ENCODE results near the gene PRPSAP2. TPM values are rescaled to one million over a fixed set of nuclear protein-coding genes. Genes with fewer than 3 reads are reported as not detected.

Gene PRPSAP2
- total RNA-seq, 2 experiments from 2014 or later: 35.0 to 37.3 TPM

DNA sequence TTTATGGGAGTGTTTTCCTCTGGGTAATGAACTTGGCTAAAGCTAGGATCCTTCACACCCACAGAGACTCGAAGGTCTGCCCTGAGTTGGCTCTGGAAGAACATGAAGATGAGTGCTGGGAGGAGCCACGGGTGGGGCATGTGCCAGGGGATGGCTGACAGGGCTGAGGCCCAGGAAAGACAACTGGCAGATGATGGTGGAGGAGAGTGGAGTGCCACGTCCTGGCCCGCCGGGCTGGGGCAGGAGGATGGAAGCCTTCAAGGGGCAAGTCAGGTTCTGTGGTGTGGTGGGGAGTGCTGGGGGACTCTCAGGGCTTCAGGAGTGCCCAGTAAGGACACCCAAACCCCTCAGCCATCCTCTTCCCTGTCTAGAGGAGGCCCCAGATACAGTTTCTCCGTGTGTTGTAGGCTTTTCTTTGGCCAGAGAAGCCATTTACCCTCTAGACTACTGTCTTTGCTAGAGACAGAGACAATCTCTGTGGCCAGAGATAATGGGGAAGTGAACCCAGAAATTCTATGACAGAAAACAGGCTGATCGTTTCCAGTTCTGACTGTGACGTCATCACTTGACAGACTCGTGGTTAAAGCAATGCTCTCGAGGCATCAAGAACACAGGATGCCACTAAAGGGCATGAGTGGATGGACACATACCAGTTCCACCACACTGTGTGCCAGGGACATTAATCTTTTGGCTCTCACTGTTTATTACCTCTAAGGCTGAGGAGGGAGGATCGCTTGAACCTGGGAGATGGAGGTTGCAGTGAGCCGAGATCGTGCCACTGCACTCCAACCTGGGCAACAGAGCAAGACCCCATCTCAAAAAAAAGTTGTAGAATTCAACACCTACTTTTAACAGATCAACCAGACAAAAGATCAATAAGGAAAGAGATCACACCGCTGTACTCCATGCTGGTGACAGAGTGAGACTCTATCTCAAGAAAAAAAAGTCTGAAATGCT lies 75.4 kb downstream of the PRPSAP2 start:
- peaks cover 21% of the 10 kb centered on the region for H3K36me3 Mint-ChIP-seq
- no peak overlapping the region for H3K27ac Mint-ChIP-seq
- H3K27me3 Mint-ChIP-seq: peaks cover 15% of the 10 kb centered on the region
- DNase-seq (no peak), ATAC-seq (no peak)
- peaks cover 16% of the 10 kb centered on the region for H3K4me1 Mint-ChIP-seq
- CTCF ChIA-PET: interaction anchor here (0.7 to 1.5 kb wide), 2 partner anchors 10 to 28 kb away, joined by 3 to 4 read pairs; no protein-coding TSS in a partner anchor
- H3K4me3 Mint-ChIP-seq: no peak overlapping the region
- no peaks in the 10 kb centered on the region for H3K9me3 Mint-ChIP-seq (ENCODE audit: low read depth)

GRCh38 chr17:18937981-18938691 lies 80.2 kb downstream of the PRPSAP2 start:
- Mint-ChIP-seq H3K36me3 (no peaks in the 10 kb centered on the region), H3K9me3 (ENCODE audit: low read depth) (no peaks in the 10 kb centered on the region), H3K27ac (no peak overlapping the region), H3K4me3 (no peak overlapping the region), H3K27me3 (peaks cover 27% of the 10 kb centered on the region), H3K4me1 (peaks cover 5% of the 10 kb centered on the region)
- ATAC-seq: no peak
- CTCF ChIA-PET: no interaction called here
- no peak for DNase-seq

- no peak for ATAC-seq
- Mint-ChIP-seq H3K4me1 (peaks cover 2% of the 10 kb centered on the region), H3K27ac (no peak overlapping the region), H3K9me3 (ENCODE audit: low read depth) (no peaks in the 10 kb centered on the region), H3K4me3 (no peak overlapping the region), H3K27me3 (peaks cover 25% of the 10 kb centered on the region), H3K36me3 (no peaks in the 10 kb centered on the region)
- DNase-seq: no peak
- CTCF ChIA-PET: no interaction called here
Observed at GRCh38 chr17:18938692-18939023, 80.7 kb downstream of the PRPSAP2 start.

DNA sequence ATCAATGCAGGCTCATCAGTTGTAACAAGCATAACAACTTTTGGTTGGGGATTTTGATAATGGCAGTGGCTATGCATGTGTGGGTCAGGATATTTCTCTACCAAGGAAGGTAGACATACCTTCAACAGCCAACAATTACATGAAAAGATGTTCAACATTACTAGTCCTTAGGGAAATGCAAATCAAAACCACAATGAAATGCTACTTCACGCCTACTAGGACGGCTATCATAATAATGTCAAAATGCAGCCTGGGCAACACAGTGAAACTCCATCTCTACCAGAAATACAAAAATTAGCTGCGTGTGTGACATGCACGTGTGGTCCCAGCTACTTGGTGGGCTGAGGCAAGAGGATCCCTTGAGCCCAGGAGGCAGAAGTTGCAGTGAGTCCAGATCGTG lies 86.7 kb downstream of the PRPSAP2 start:
- no peak for ATAC-seq
- H3K27ac Mint-ChIP-seq: no peak overlapping the region
- H3K4me3 Mint-ChIP-seq: no peak overlapping the region
- no peaks in the 10 kb centered on the region for H3K4me1 Mint-ChIP-seq
- CTCF ChIA-PET: no interaction called here
- no peaks in the 10 kb centered on the region for H3K36me3 Mint-ChIP-seq
- H3K9me3 Mint-ChIP-seq (ENCODE audit: low read depth): no peaks in the 10 kb centered on the region
- DNase-seq: no peak
- H3K27me3 Mint-ChIP-seq: peaks cover 28% of the 10 kb centered on the region

- no peaks in the 10 kb centered on the region for H3K4me1 Mint-ChIP-seq
- no peak overlapping the region for H3K27ac Mint-ChIP-seq
- DNase-seq (no peak), ATAC-seq (no peak)
- no peak overlapping the region for H3K4me3 Mint-ChIP-seq
- H3K36me3 Mint-ChIP-seq: no peaks in the 10 kb centered on the region
- H3K27me3 Mint-ChIP-seq: peaks cover 20% of the 10 kb centered on the region
- H3K9me3 Mint-ChIP-seq (ENCODE audit: low read depth): no peaks in the 10 kb centered on the region
- CTCF ChIA-PET: no interaction called here
Observed at GRCh38 chr17:18946536-18946935, 88.6 kb downstream of the PRPSAP2 start.

- Mint-ChIP-seq H3K4me3 (no peak overlapping the region), H3K36me3 (no peaks in the 10 kb centered on the region), H3K27me3 (peaks cover 20% of the 10 kb centered on the region), H3K4me1 (no peaks in the 10 kb centered on the region), H3K9me3 (ENCODE audit: low read depth) (no peaks in the 10 kb centered on the region), H3K27ac (no peak overlapping the region)
- ATAC-seq (no peak), DNase-seq (no peak)
- CTCF ChIA-PET: interaction anchor here (2.8 kb wide), 1 partner anchor 13 kb away, joined by 18 read pairs; no protein-coding TSS in a partner anchor
Observed at GRCh38 chr17:18947866-18948265, 89.9 kb downstream of the PRPSAP2 start.

- no peak for ATAC-seq
- no peak overlapping the region for H3K4me3 Mint-ChIP-seq
- H3K27me3 Mint-ChIP-seq: peaks cover 20% of the 10 kb centered on the region
- H3K9me3 Mint-ChIP-seq (ENCODE audit: low read depth): no peaks in the 10 kb centered on the region
- no peak overlapping the region for H3K27ac Mint-ChIP-seq
- DNase-seq: no peak
- CTCF ChIA-PET: interaction anchor here (2.8 kb wide), 1 partner anchor 12 kb away, joined by 18 read pairs; no protein-coding TSS in a partner anchor
- no peaks in the 10 kb centered on the region for H3K4me1 Mint-ChIP-seq
- H3K36me3 Mint-ChIP-seq: no peaks in the 10 kb centered on the region
Observed at GRCh38 chr17:18948476-18949006, 90.6 kb downstream of the PRPSAP2 start.

DNA sequence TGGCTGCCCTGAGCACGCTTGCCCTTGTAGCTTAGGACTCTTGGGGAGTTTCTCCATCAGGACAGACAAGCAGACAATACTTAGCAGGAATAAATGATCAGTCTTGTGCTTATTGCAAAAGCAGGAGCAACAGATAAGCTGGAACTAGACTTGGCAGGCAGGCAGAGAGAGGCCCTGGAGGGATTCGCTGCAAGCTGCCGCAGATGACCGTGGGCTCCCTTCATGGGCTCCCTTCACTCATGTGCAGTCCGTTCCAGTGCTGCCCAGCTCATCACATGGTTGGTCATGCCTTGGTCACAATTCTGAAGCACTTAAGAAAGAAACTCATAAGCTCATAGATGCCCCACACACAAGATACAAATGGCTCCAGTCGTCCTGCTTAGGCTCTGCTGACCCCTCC lies 91.6 kb downstream of the PRPSAP2 start:
- H3K27me3 Mint-ChIP-seq: peaks cover 17% of the 10 kb centered on the region
- no peak for DNase-seq
- no peaks in the 10 kb centered on the region for H3K9me3 Mint-ChIP-seq (ENCODE audit: low read depth)
- CTCF ChIA-PET: interaction anchor here (2.8 kb wide), 1 partner anchor 11 kb away, joined by 18 read pairs; no protein-coding TSS in a partner anchor
- no peak overlapping the region for H3K27ac Mint-ChIP-seq
- peaks cover 2% of the 10 kb centered on the region for H3K4me1 Mint-ChIP-seq
- no peak for ATAC-seq
- H3K36me3 Mint-ChIP-seq: no peaks in the 10 kb centered on the region
- no peak overlapping the region for H3K4me3 Mint-ChIP-seq

DNA sequence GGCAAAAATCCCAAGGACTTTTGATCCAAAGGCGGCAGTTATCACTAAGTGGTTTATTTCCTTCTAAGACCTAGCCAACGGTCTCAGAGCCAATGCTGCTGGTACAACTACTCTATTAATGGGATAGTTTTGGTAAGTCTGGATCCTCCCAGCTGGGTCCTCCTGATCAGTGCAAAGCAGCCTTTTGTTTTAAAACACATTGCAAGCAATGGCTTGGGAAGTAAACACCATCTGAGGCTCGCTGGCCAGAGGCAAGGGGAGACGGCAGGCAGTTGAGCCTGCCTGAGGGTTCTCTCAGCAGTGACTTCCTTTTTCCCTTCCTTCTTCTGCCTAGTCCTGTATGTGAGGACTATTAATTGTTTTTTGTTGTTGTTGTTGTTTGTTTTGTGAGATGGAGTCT lies 92.4 kb downstream of the PRPSAP2 start:
- DNase-seq (no peak), ATAC-seq (no peak)
- peaks cover 5% of the 10 kb centered on the region for H3K4me1 Mint-ChIP-seq
- no peaks in the 10 kb centered on the region for H3K9me3 Mint-ChIP-seq (ENCODE audit: low read depth)
- H3K4me3 Mint-ChIP-seq: no peak overlapping the region
- H3K36me3 Mint-ChIP-seq: no peaks in the 10 kb centered on the region
- peaks cover 13% of the 10 kb centered on the region for H3K27me3 Mint-ChIP-seq
- no peak overlapping the region for H3K27ac Mint-ChIP-seq
- CTCF ChIA-PET: no interaction called here

GRCh38 chr17:18950944-18951905 lies 93.3 kb downstream of the PRPSAP2 start:
- peaks cover 6% of the 10 kb centered on the region for H3K27me3 Mint-ChIP-seq
- peaks cover 9% of the 10 kb centered on the region for H3K4me1 Mint-ChIP-seq
- no peak overlapping the region for H3K4me3 Mint-ChIP-seq
- ATAC-seq: no peak
- CTCF ChIA-PET: interaction anchor here (1.6 kb wide), 1 partner anchor 10 kb away, joined by 6 read pairs; no protein-coding TSS in a partner anchor
- no peaks in the 10 kb centered on the region for H3K36me3 Mint-ChIP-seq
- no peak overlapping the region for H3K27ac Mint-ChIP-seq
- no peak for DNase-seq
- H3K9me3 Mint-ChIP-seq (ENCODE audit: low read depth): no peaks in the 10 kb centered on the region

- Mint-ChIP-seq H3K4me3 (no peak within 1 kb of the TSS), H3K27ac (no peak within 1 kb of the TSS), H3K27me3 (peaks cover 2% of the 10 kb centered on the region), H3K4me1 (peaks cover 9% of the 10 kb centered on the region), H3K36me3 (no peaks in the 10 kb centered on the region), H3K9me3 (ENCODE audit: low read depth) (no peaks in the 10 kb centered on the region)
- DNase-seq (no peak), ATAC-seq (no peak)
- CTCF ChIA-PET: interaction anchor here (1.6 kb wide), 1 partner anchor 9 kb away, joined by 6 read pairs; no protein-coding TSS in a partner anchor
Observed at GRCh38 chr17:18951941-18952842, 94.3 kb downstream of the PRPSAP2 start, which contains the start of gene SLC5A10. SLC5A10 (plus strand) TSS chr17:18952165; CDS start chr17:18952206, 41 bp downstream.

DNA sequence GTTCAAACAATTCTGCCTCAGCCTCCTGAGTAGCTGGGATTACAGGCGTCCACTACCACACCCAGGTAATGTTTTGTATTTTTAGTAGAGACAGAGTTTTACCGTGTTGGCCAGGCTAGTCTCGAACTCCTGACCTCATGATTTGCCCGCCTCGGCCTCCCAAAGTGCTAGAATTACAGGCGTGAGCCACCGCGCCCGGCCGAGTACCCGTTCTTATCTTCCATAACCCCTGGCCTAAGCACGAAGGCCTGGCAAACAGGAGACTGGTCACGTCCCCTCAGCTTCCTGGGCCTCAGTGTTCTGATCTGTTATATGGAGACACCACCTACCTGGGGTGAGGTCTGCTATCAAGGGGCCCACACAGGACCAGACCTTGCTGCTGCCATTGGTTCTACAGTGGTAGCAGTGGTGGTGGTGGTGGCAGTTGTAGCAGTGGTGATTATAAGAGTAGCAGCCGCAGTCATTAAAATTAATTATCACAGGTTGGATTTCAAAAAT lies 95.3 kb downstream of the PRPSAP2 start:
- CTCF ChIA-PET: interaction anchor here (1.6 kb wide), 1 partner anchor 8 kb away, joined by 6 read pairs; no protein-coding TSS in a partner anchor
- ATAC-seq: no peak
- Mint-ChIP-seq H3K4me1 (peaks cover 9% of the 10 kb centered on the region), H3K27me3 (peaks cover 2% of the 10 kb centered on the region), H3K4me3 (no peak overlapping the region), H3K9me3 (ENCODE audit: low read depth) (no peaks in the 10 kb centered on the region), H3K36me3 (no peaks in the 10 kb centered on the region), H3K27ac (no peak overlapping the region)
- no peak for DNase-seq

Measured in activated CD8-positive, alpha-beta memory T cell treated with anti-CD3 and anti-CD28 coated beads, Interleukin-2, amount 10 ng/mL, durations not matched to agents 7 days and 5 days (primary cell).